GM18907 (cell line): ENCODE results near the gene ALS2CL.

Source experiments
- ATAC-seq: cut with Tn5 transposase; IDR thresholded peaks from one replicate; pipeline ENCODE4 v1.9.1; 2021; ENCODE audit warnings: mild to moderate bottlenecking, moderate library complexity; ENCODE audit not compliant: unreplicated experiment

Gene ALS2CL

GRCh38 chr3:46643701-46644100 is 49.8 kb downstream of the ALS2CL start:
- no peak for ATAC-seq

DNA sequence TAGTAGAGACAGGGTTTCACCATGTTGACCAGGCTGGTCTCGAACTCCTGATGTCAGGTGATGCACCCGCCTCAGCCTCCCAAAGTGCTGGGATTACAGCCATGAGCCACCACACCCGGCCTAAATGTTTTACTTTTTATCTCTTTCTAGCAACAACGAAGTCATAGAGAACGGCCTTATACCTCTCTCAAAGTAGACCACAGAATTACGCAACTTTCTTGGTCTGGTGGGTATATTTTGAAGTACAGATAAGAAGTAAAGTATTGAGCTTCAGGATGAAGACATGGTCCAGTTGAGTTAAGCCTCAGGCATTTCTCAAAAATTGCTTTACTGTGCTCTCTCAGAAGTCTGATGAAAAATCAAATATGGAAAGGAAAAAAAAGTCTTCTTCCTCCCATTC is 50.5 kb downstream of the ALS2CL start:
- ATAC-seq = no peak

GRCh38 chr3:46640927-46641326 is 52.6 kb downstream of the ALS2CL start:
- no peak for ATAC-seq

DNA sequence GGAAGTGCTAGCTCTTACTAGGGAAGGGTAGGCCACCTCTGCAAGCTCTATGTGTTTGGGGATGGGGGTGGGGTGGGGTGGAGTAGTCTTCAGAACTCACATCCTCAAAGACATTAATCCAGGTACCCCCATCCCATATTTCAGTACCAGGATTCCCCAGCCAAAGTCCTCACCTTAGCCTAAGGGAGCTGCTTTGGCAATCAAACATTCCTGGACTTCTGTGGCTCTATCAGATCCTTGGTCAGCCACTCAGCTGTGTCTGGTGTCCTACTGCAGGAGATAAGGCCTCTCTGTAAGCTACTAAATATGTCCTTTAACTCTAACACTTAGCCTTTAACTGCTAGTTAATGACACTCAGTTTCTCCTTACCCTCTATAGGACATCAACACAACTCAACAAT is 54.3 kb downstream of the ALS2CL start:
- no peak for ATAC-seq

DNA sequence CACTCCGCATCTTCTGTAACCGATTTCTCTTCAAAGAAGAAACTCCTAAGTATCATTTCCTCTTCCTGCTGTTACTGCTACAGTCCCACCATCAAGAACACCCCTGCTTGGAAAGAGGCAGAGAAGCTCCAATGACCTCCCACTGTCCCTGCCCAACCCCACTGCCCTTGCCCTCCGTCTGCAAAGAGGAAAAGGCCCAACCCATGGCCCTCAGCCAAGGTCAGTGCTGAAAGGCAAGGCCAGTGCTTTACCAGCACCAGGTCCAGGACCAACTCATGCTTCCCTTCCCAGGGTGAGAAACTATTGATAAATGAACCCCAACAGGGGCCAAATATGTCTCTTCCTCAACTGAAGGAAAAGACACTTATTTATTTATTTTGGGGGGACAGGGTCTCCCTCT is 58.6 kb downstream of the ALS2CL start:
- ATAC-seq = no peak

DNA sequence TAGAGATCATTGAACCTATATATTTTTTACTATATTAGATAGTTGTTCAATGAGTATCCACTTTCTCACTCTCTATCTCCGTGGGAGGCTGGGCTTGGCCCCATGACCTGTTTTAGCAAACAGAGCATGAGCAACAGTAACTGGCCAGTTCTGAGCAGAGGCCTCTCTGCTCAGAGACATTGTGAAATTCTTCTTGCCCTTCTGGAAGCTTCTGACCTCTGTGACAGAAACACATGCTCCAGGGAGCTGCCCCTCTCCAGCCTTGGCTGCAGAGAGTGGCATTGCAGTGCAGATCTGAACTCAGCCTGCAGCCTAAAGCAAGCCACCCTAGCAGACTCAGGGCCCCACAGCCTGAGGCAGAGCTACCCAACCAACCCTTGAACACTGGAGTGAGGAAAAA is 60.7 kb downstream of the ALS2CL start:
- ATAC-seq = no peak

- ATAC-seq = no peak
Measured at GRCh38 chr3:46629551-46630517, 63.6 kb downstream of the ALS2CL start.

GRCh38 chr3:46628901-46629369 is 64.5 kb downstream of the ALS2CL start:
- ATAC-seq = no peak

DNA sequence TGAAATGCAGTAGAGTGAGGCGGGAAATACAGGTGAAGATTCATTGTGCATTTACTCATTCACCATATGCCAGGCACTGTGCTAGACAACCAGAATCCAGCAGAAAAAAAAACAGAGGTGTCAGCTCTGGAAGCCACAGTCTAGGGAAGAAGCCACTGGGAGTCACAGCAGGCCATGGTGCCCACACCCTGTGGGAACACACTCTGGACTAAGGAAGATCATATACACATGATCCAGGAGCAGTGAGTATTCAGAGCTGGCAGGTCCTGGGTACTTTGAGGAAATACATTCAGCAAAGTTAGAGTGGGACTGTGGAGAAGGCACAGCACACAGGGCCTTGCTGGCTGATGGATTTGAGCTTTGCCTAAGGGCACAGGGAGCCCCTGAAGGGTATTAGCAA is 66.4 kb downstream of the ALS2CL start:
- ATAC-seq = no peak

DNA sequence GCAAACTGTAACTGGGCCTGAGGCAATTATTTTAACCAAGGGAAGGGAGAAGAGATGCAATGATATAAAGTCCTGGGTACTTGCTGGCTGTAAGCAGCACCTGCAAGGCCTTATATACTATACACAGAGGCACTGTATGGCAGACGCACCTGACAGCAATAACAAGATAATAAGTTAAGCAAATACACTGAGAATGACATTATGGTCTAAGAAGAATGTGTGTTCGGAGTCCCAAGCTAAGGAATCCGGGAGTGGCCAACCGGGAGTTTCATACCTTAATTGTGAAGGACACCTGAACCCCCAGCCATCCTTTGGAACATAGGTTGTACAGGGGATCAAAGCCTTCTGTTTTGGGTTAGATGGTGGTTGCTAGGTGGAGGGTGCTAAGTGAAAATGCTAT is 67.4 kb downstream of the ALS2CL start:
- no peak for ATAC-seq

DNA sequence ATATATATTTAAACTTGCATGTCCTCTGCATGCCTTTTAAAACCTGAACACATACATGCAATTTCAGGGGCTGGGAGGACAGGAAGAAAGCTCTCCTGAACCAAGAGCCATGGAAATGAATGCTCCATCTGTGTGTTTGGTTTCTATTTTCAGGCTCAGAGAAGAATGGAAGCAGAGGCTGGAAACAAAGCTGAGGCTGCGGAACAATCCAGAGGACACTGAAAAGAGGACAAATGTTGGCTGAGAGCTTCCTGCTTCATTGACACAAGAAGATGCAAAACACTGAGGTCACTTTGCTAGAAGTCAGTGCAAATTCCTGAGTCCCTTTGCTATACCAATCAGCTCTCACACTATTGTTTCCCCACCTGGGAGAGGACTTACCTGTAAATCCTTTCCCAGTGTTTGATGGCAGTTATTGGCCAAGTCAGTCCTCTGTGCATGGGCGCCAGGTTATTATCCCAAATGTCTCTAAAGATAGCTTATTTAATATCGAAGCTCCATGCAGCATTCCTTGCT is 68.4 kb downstream of the ALS2CL start:
- no peak for ATAC-seq

- ATAC-seq = no peak
Measured at GRCh38 chr3:46624533-46624932, 68.9 kb downstream of the ALS2CL start.

DNA sequence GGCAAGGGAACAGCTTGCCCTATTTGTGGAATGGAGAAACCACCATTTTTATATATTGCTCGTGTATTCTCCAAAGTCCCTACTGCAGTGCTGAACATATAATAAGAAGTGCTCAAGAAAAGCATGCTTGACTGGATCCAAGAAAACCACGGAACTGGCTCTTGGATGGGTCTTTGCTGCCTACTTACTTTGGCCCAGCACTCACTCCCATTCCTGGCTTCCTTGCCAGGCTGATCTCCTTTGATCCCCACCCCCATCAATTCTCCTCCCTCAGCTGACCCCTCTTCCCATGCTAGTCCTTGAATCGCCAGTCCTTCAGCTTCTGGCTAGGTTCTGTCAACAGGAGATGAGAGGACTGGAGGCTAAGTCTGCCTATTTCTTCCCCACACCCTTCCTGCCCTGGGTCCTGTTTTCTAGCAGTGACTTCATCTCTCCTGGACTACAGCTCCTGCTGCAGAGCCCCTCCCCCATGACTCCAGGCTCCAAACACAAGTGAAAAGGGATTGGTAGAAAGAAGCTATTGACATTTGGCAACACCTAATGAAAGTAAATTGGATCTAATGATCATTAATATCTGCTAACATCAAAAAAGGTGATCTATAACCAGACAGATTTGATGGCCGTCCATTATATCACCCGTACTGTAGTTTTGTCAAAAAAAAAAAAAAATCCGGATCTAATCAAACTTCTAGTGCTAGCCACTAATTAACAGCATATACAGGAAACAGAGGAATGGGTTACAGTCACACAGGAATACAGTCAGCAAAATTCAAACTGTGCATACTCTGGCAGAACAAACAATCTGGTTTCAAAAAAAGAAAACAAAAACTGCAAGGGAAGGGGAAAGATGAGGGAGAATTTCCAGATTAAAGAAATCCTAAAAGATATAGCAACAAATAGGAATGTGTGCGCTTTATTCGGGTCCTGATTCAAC is 73.4 kb downstream of the ALS2CL start:
- ATAC-seq = no peak
